GM18861 (cell line): Measurements from ENCODE around the gene UBC.

Source experiments
- ATAC-seq: cut with Tn5 transposase; IDR thresholded peaks from one replicate; pipeline ENCODE4 v1.9.1; 2021; ENCODE audit not compliant: unreplicated experiment

UBC gene

DNA sequence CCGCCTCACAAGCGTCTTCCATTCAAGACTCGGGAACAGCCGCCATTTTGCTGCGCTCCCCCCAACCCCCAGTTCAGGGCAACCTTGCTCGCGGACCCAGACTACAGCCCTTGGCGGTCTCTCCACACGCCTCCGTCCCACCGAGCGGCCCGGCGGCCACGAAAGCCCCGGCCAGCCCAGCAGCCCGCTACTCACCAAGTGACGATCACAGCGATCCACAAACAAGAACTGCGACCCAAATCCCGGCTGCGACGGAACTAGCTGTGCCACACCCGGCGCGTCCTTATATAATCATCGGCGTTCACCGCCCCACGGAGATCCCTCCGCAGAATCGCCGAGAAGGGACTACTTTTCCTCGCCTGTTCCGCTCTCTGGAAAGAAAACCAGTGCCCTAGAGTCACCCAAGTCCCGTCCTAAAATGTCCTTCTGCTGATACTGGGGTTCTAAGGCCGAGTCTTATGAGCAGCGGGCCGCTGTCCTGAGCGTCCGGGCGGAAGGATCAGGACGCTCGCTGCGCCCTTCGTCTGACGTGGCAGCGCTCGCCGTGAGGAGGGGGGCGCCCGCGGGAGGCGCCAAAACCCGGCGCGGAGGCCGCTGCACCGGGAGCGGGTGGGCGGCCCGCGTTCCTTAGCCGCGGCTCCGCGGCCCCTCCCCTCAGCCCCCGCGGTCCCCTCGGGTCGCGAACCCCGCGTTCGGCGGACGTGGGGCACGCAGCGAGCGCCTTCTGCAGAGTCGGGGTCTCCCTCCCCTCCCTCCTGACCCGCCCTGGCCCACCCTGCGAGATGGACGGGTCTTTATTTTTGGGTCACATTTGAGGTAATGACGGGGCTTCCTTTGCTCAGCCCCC is at the start of gene UBC:
Gene UBC (minus strand): TSS at position 259 of the 847 bp plus-strand sequence. CDS start 879 bp downstream, outside the sequence.
- peak; percentile 29 for ATAC-seq

DNA sequence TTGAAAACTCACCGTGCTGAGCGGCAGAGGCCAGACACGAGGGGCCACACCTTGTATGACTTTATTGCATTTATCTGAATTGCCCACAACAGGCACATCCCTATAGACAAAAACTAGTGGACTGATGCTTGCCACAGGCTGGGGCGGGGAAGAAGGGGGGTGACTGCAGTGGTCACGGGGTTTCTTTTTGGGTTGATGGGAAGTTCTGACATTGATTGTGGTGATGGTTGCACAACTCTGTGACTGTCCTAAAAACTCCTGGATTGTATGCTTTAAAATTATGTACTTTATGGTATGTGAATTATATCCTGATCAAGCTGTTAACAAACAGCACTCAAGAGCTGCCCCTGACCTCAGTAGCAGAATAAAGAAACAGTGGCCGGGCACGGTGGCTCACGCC is 48.8 kb upstream of the UBC start:
- ATAC-seq: no peak

DNA sequence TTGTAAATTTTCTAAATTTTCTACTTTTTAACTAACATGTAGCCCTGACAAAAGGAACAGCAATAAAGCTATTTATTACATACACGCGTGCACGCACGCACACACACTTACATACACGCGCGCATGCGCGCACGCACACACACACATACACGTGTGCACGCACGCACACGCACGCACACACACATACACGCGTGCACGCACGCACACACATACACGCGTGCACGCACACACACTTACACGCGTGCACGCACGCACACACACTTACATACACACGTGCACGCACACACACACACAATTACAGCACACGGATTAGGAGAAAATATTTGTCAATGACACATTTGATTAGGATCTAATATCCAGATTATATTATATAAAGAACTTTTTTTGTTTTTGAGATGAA is 46.6 kb upstream of the UBC start:
- ATAC-seq: no peak

DNA sequence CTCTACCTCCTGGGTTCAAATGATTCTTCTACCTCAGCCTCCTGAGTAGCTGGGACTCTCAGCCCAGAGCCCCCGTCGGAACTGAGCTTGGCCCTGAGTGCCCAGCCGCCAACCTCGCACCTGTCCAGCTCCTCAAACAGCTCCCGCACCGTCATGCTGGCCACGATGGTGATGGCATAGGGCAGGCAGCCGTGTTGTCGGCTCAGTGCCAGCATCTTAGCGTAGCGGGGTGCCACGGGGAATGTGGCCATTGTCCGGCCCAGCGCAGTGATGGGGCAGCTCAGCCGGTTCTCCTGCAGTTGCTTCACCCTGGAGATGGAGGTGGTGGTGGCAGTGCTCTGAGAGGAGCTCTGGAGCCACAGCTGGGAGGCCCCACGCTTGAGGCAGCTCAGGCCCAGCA is 42.1 kb upstream of the UBC start:
- no peak for ATAC-seq

DNA sequence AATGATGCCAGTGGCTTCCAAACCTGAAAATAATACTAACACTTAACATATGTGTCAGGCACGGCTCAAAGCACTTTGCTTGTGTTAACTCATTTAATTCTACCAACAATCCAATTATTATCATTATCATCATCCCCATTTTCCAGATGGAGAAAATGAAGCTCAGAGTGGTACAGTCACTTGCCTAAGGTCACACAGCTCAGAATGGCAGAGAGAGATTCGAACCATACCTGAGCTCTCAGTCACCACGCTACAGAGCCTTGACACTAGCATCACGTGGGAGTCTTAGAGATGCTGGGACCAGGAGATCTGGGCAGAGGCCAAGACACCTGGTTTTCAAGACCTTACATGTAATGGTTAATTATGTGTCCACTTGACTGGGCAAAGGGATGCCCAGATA is 40.3 kb upstream of the UBC start:
- no peak for ATAC-seq

DNA sequence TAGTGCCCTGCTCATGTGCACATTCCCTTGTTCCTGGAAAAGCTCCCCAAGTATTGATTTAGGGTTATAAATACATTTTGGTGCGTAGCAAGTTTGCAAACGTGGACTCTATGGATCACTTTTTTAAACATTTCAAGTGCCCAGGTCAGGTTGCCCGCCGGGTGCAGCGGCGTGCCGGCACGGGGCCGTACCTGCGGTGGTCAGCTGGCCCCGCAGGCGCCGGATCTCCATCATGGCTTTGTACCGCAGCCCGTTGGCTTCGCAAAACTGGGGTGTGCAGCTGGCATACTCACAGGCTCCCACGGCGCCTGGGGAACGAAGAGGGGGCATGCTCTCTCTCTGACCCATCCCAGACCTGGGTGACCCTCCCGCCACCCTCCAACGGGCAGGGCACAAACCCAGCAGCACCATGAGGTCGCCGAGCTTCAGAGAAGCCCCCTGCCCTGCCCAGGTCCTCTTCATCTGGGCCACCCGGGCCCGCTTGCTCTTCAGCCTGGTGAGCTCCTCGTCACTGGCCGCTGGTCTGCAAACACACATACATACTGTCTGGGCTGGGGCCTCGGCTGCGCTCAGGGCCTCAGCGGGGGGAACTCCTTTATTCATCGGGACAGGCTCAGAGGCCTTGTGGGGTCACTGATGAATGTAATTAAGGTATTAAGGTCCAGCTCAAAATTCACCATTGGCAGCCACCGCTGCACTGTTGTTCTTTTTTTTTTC is 39.4 kb upstream of the UBC start:
- ATAC-seq: no peak

DNA sequence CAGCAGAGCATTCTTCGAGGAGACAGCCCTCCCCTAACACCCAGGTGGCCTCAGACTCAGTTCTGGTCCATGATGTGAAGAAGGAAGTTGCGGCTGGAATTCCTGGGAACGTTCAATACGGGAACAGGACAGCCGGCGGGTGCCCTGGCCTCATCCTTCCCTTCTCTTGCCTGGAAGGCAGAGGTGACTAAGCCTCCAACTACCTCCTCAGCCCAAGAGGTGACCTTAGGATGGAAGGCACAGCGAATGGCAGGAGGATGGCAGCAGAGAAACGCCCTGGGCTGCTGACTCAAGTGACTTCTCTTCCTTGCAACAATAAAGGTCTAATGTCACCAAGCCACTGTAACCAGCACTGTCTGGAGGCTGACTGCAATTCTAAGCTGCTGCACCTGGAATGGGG is 38.4 kb upstream of the UBC start:
- ATAC-seq: no peak

DNA sequence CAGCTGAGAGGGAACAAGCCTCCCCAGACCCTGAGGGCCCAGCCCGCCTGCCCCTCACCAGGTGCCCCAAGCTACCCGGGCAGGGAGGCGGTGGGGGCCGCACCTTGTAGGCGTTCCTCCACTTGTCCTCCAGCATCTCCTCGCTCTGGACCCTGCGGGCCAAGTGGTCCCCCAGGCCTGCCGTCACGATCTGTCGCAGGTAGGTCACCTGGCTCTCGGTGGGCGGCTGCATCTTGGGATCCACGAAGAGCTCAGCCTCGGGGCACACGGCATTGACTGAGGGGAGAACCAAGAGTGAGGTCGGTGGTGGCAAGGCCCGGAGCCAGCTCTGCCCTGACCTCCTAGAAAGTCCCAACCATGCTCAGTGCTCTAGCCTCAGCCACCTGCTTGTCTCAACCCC is 37.8 kb upstream of the UBC start:
- ATAC-seq: no peak

DNA sequence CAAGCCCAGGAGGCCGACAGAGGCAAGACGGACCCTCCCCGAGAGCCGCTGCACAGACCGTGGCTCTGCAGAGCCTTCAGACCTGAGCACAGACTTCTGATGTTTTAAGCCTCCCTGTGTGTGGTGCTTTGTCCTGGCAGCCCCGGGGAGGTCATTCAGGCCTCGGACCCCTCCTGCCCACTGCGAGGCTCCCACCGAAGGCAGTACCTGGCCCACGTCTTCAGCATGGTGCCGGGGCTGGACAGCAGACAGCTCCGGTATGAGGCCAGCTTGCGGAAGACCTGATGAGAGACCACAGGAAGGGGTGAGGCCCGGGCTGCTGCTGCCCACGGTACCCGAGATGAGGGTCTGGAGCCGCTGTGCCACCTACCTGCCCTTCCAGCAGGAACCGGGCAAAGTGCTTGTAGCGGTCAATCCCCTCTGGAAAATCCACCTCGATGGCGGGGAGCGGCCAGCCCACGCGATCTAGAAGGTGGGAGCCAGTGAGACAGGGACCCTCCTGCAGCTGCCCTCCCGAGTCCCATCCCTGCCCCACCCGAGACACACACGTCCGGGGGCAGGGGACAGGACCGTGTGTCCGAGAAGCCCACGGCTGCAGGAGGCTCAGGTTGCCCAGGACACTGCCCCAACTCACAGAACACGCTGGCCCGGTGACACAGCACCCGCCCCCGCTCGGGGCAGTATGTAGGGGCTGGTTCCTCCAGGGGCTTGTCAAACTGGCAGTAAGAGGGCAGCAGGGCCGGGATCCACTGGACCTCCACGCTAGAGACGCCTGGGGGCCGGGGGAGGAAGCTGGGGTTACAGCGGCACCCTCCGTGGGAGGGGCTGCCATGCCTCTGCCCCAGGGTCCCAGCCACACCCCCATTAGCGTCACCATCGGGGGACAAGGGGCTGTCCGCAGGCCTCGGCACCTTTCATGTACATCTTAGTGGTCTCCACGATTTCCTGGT is 35.6 kb upstream of the UBC start:
- ATAC-seq: no peak

DNA sequence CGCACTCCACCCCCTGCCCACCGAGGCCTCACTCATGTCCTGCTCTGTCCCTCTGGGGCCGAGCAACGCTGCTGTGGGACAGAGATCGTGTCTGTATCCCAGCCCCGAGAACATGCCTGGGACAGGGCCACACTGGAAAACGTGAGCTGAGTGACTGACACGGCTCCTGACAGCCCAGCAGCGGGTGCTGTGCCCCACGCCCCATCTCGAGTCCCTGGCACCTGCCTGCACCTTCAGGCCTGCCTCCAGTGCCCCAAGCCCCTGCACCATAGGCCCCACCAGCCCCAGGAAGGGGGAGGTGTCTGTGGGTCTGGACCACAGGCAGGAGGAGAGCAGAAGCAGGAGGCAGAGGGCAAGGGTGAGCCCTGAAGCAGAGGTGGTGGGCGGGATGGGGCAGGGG is 34.6 kb upstream of the UBC start:
- ATAC-seq: no peak

DNA sequence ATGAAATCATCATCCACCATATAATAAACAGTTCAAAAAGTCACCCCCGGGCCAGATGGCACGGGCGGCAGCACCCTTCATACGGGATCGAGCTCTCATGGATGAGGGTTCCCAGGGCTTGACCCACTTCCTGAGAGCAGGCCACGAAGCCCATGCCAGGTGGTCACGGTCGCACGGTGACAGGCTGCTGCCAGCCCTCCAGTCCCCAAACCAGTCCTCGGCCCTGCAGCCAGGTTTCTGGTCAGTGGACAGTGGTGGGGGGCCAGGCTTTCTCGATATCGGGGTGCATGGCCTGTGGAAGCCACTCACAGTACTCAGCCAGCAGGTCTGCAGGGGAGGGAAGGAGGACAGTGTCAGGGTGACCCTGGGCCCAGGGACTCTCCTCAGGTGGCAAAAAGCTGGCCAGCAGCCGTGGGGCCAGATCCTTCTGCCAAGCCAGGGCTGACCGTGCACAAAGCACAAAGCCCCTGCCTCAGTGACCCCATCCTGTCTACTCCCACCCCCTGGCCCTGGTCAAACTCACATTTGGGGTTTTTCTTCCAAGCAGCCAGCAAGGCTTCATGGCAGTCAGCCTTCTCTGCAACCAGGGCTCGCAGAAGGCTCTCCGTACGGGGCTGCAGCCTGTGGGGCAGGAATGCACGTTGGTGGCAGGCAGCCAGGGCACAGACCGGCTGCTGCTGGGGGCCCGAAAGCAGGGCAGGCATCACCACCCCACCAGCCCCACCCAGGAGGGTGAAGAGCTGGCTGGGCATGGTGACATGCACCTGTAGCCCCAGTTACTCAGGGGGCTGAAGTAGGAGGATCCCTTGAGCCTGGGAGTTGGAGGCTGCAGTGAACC is 33.3 kb upstream of the UBC start:
- no peak for ATAC-seq

DNA sequence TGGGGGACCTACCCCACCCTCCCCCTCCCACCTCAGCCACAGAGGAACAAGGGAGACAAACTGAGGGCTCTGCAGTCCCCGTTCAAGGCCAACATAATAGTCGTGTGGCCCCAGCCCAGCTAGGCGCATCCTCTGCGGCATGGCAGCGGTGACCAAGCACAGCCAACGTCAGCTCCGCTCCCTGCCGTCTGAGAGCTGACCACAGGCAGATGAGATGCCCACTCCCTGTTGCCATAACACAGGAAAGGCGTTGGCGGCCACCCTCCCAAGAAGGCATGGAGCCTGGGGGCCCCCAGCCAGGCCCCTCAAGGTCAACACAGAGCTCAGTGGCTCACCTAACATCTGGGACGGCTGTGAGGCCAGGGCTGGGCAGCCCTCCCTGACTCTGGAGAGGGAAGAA is 32.6 kb upstream of the UBC start:
- ATAC-seq: no peak

DNA sequence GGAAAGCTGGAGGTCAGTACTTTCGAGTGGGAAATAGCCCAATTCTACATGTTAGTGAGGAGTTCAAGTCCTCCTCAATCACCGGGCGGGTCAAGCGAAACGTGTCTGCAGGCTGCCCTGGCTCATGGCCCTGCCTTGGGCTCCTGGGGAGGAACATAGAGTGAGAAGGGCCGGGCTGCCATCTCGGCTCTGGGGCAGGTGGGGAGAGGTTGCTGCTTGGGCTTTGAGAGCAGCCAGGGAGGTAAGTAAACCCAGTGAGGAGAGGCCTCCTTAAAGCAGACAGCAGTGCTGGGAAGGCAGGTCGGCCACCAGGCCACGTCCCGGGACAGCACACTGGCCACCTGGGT is 32.0 kb upstream of the UBC start:
- ATAC-seq: no peak

DNA sequence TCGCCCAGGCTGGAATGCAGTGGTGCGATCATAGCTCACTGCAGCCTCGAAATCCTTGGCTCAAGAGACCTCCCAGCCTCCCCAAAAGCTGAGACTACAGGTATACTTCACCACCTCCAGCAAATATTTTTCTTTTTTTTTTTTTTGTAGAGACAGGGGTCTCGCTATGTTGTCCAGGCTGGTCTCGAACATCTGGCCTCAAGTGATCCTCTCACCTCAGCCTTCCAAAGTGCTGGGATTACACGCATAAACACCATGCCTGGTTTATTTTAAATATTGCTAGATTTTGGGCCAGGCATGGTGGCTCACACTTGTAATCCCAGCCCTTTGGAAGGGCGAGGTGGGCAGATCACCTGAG is 26.7 kb upstream of the UBC start:
- no peak for ATAC-seq

DNA sequence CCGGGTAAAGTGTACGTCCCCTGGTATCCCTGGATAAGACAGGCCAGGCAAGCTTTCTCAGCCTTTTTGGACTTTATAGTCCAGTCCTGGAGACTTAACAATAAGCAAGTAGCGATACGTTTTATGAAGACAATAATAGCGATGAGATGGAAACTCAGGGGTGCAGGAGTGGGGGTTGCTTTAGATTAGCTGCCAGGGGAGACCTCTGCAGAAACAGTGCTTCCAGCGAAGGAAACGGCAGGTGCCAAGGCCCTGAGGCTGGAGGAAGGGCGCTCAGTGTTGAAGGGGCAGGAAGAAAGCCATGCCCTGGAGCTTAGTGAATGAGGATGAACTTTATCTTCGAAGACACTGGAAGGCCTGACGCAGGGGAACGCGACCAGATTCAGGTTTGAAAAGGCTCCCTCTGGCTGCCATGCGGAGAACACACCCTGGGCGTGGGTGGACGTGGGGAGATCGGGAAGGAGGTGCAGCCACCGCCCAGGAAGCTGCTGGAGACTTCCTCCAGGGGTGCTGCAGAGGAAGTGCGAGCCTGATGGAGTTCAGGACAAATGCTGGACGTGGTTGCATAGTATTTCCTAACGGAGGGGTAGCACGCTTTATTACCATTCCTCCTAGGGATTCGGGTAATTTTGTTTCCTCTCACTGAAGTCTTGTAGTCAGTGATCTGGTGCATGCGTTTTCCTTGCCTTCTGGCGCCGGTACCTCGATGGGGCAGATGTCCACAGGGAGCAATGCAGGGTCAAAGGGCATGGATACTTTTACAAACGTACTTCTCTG is 26.1 kb upstream of the UBC start:
- peak; percentile 28 for ATAC-seq

DNA sequence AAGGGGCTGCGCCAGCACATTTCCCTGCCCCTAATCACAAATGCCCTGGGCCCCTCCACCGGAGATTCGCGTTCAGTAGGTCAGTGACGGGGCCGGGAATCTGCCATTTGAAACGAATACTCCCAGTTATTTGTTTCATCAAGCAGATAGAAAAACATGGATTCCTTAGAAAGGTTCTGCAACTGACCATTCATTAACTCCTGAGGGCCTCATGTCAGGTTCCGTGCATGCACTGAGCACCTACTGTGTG is 25.6 kb upstream of the UBC start:
- no peak for ATAC-seq

DNA sequence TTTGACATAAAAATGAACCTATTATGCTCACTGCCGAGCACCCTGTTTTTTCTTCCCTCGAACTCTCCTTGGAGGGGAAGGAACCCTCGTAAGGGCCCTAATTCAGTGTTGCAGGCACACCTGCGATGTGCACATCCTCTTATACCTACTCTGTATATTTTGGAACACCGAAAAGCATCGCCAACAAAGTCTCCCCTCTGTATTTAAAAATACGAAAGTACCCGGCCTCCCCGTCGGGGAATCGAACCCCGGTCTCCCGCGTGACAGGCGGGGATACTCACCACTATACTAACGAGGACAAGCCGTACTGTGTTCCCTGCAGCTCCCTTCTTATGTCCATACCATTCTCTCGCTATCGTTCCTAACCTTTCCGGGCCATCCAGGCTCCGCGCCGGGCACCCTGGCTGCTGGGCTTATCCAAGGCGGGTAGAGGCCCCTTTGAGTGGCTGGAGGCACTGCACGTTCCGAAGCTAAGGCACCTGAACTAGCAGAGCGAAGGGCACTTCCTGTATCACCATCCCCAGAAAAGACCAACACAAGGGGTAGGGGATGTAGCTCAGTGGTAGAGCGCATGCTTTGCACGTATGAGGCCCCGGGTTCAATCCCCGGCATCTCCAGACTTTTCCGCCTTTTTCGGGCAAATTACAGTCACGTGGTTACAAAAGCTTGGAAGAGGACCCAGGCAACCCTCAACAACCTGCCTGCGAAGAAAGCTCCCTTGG is 25.1 kb upstream of the UBC start:
- peak; percentile 50 for ATAC-seq

DNA sequence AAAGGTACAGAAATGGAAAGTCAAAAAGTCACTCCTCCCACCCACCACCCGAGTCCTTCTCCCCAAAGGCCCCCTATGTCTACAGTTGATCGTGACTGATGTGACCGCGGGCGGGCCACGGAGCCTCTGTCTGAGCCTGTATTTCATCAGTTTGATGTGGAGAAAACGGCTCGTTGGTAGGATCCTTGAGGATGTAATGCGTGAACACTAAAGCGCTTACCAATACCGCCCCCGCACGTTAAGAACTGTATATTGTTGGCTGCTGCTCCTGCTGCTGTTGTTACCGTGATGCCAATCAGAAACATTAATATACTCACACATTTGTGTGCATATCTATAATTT is 24.6 kb upstream of the UBC start:
- ATAC-seq: peak; percentile 30

DNA sequence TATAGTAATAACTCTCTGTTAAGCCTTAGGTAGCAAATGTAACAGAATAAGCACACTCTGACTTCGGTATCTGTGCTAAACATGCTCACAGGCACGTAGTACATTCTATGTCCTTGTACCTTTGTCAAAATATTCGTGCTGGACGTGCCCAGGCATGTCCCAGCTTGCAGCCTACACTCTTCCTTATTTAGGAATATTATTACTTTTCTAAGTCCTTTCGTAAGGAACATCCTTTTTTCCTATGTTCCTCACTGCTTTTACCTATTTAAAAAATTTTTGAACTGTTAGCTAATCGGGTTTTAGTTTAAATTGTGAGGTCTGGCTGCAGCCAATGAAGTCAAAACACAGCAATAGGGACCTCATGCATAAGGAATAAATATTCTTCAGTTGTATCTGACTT is 24.1 kb upstream of the UBC start:
- ATAC-seq: peak; percentile 22

DNA sequence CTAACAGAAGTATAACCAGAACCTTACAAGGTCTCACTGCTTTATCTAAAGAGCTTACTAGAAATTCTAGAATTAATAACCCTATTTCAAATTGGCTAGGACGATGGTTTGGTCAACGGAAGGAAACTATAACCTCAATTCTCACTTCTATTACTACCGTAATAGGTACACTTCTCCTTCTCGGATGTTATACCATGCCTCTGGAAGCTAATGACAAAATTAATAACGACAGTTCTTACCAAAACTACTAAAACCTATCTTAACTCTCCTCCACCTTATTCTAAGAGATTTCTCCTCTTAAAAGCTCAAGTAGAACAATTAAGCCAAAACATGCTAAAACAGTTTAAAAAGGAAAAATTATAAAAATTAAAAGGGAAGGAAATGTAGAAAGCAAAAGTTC is 23.7 kb upstream of the UBC start:
- no peak for ATAC-seq
